Measurements from ENCODE around the gene KRT83.
"Not testable (repeated sequence)": the region's sequence is repeated elsewhere in the genome, so short reads cannot be mapped to it uniquely, and the experiment has no call there.

Gene KRT83

DNA sequence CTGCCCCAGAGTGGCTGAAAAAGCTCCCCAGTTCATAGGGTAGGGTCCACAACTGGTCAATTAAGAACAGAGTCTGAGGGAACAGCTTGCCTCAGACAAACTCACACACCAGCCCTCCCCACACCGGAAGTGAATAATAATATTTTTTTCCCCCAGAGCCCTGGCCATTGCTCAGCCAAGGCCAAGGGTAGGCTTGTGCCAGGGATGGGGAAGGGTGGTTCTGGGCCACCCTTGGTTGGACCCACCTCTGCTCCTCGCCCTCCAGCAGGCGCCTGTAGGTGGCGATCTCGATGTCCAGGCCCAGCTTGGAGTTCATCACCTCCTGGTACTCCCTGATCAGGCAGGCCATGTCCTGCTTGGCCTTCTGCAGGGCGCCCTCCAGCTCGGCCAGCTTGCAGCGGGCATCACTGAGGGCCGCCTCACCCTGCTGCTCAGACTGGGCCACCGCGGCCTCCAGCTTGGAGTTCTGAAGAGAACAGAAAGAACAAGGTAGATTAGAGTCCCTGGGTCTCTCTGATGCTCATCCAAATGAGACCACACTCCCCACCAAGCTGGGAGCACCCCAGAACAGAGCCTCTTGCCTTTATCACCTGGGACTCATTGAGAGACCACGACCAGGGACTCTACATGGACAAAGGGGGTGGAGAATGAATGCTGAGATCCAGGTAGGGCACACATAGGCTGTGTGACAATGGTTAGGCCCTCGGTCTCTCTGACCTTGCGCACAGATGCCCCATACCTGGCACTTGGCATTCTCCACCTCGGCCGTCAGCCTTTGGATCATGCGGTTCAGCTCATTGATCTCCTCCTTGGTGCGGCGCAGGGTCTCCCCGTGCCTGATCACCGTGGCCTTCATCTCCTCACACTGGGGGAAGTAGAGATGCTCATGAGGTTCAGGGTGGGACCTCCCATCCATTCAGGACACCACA lies 34.1 kb downstream of the KRT83 start:
- DNase-seq (ENCODE audit: low spot score) = not testable (repeated sequence)

DNA sequence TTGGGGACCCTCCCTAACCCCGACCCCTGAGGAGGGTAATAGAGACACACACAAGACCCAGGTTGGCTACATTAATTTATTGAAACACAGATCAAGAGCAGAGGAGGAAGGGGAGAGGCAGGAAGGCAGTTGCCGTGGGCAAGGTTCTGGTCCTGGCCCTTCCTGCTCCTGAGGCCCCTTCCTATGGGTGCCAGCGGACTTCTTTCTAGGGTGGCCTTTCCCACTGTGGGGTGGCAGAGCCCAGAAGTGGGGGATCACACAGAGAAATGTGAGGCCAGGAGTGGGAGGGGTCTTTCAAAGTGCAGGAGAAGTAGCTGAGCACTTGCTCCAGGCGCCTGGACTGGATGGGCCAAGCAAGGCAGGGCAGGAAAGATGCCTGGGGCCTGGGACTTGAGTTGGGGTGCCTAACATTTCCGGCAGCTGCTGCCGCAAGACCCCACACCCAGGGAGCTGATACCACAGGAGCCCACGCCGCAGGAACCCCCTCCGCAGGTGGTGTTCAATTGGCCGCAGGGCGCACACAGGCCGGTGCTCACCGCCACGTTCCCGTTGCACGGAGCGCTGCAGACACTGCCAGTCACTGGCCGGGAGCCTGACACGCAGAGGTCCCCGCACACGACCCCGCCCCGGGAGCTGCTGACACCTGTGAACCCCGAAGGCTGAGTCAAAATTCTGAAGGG lies 35.2 kb downstream of the KRT83 start:
- DNase-seq (ENCODE audit: low spot score) = no peak

DNA sequence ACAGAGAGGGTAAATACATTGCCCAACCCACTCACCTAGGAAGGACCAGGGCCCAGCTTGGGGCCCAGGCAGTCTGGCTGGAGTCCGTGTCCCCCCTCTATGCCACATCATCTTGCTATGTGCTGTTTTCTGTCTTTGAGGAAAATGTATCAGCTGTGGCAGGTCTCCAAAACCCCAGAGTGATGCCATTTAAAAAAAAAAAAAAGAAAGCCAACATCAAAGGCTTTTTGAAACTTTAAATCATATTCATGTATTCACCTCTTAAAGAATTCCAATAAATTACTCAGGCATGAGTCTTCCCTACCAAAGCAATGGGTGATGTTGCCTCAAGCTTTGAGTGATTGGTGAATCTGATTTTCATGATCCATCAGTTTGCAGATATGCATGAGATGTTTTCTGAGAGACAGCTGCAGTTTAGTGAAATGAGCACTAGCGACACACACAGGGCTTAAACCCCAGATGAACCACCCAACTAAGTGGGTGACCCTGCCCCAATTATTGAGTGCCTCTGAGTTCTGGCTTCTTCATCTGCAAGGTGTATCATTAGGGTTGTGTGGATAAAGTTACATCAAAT lies 35.9 kb downstream of the KRT83 start:
- no peak for DNase-seq (ENCODE audit: low spot score)

DNA sequence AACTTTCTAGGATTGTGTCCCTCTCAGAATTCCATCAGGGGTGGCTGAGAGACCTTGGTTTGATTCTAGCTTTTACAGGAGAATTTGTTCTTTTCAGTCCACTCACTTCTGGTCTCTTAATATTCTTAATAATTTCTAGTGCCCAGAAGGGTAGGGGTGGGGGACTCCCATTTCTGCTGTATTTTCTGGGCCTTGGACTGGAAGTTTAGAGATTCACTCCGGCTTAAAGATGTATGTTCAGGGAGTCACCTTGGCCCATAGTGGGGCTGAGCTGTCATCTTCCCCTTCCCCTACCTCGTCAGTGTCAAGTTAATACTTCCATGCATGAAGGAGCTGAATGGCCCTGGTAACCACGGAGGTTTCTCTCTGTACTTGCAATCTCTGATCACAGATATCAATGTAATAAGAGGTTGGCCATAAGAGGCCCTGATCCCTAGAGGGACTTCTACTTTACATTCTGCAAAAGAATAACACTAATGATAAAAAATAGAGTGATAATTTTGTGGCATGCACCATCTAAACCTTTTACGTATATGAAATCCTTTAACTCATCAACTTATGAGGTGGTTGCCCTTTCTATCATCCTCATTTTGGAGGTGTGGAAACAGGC lies 36.5 kb downstream of the KRT83 start:
- DNase-seq (ENCODE audit: low spot score) = no peak

DNA sequence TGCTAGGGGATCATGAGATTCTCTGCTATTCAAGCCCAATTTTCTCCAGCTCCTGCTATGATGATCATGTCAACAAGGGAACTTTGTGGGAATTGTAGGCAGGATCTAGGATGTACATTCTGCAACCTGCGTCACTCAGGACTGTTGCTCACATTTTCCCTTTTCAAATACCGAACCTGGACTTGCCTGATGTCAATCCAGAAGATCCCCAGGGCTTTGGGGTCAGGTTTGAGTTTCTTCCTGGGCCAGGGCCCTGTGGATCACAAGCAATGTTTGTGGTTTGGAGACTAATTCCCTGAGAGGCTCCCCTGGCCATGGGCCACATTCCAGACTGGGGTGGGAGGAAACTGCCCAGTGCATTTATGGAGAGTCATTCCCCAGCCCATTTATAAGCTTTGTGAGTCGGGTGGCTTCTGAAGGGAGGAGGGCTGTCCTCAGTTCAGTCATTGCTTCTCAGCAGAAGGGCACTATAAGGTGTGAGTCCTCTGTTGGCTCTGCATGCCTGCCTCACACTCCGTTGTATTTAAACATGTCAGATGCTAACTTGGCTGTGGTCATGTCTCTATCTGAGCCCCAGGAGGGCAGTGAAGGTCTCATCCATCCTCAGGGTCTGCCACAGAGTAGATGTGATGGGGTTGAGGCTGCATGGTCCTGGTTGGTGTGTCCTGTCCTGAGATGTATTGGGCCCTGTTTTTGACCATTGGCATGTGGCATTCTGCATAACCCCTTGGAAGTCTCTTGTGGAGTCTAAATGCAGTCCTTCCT lies 40.2 kb downstream of the KRT83 start:
- DNase-seq (ENCODE audit: low spot score) = no peak

DNA sequence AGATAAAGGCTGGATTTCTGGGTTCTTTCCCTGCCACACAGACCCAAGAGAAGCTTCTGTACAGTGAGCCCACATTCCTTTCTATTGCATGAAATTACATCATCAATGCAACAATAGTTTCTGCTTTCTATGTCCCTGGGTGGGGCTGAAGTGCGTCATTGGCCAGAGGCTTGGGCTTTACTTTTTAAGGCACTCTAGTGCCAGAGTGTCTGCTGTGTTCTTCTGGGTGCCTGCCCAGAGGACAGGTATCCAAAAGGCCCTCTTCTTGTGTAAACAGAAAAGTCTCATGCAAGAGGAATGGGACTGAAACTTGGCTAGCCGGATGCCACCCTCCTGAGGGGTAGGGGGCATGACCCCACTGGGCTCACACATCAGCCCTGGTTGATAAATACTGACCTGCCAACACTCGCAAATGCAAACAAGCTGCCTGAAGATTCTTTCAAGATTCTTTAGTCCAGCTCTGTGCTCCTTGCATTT lies 40.8 kb downstream of the KRT83 start:
- DNase-seq (ENCODE audit: low spot score) = no peak

DNA sequence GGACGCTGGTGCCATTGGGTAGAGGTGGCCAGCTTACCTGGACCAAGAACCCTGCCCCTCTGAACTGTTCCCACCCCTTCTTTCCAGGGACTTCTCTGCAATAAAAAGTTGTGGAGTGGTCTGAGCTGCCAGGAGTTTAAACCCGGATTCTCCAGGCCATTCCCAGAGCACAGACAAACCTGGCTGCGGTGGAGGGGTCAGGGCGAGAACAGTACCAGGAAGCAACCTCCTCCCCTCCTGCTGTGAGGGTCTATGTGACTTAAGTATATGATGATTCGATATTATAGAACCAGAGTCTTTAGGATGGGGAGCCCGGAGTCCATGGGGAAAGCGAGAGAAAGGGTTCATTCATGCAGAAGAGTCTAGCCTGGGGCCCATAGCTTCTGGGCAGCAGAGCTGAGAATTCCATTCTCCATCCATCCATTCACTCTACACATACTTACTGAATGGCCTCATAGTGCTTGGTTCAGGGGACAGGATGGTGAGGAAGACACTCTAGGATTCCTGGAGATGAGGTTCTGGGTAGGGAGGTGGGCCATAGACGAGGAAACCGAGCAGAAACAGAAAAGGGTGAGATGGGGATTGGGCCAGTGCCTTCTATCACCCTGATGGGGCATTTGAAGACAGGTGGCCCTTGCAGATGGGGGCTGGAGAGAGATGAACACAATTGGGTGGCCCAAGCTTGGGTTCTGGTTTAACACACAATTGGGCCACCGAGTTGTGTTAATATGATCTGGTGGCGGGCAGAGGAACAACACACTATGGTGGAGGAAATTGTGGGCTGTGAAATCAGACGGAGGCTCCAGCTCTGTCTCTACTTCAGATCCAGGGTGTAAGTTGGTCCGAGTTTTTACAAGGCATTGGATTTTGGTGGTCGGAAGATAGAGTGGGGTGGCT lies 41.5 kb downstream of the KRT83 start:
- DNase-seq (ENCODE audit: low spot score) = no peak

DNA sequence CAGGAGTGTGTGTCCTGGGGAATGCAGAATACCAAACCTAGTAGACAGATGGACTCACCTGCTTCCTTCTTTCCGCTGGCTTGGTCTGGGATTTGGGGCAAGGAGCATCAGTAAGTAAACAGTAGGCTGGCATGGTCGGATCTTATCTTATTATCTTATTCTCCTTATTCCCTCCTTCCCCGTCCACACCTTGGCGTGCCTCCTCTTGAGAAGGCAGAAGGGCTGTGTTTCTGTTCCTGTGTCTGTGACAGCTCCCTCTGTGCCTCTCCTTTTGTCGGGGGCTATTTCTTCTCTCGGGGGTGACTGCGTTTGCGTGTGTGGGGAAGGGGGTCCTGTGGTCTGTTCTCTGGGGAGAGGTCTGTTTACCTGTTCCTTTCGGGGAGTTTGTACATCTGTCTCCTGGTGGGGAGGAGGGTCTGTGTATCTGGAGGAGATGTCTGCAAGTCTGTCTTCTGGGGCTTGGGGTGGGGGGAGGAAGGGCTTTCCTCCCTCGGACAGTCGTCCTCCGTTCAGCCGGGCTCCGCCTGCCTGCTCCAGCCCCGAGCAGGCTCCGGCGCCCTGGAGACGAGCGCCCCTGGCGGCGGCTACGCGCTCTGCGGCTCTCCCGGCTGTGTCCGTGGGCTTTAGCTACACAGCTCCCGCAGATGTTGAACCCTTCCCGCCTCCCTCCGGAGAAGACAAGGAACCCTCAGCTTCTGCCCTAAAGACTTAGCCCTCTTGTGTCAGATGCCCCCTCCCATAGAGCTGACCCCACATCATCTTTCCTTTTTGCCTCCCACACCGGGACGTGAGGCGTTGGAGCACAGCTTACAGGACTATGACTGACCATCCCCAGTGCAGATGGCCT lies 42.4 kb downstream of the KRT83 start:
- DNase-seq (ENCODE audit: low spot score) = peak; percentile 59

DNA sequence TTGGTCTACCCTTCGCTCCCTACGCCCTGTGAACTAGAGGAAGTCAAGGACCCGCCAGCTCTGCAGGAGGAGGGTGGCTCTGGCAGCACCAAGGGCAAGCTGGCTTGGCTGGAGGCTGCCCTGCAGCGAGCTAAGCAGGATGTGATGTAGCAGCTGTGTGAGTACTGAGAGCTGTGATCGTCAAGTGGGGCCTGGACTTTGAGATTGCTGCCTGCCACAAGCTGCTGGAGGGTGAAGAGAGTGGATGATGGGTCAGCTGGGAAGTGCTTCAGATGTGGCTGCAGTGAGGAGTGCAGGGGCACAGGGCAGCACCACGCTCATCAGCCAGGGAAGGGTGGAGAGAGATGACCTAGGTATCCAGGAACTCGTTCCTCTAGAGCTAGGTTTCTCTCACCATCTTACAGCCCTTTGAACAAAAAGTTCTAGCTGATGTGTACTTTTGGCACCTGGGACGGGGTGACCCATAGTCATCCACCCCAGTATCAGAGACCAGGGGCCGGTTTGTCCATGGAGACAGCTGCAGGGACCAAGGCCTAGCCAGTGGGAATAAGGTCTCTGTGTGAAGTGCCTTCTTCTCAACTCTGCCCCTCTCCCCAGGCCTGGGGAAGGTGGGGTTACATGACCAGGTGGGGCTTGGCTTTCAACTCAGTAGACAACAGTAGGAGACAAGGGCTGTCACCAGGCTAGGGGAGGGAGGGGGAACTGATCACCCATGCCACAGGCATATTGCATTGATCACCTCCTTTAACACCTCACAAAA lies 43.5 kb downstream of the KRT83 start:
- no peak for DNase-seq (ENCODE audit: low spot score)

DNA sequence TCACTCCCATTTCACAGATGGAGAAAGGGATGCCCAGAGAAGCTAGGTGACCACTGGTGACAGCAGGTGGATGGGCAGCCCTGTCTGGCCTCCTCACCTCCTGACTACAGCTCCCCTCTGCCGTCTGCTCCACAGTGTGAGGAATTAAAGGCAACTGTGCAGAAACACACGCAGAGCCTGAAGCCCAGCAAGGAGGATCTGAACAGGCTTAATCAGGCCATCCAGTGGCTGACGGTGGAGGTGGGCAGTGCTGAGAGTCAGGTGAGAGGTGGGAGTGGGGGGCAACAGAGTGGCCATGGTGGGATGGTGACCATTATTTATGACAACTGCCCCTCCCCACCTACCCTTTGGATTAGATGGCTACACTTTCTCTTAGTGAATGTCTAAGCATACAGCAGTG lies 45.5 kb downstream of the KRT83 start:
- DNase-seq (ENCODE audit: low spot score) = no peak

DNA sequence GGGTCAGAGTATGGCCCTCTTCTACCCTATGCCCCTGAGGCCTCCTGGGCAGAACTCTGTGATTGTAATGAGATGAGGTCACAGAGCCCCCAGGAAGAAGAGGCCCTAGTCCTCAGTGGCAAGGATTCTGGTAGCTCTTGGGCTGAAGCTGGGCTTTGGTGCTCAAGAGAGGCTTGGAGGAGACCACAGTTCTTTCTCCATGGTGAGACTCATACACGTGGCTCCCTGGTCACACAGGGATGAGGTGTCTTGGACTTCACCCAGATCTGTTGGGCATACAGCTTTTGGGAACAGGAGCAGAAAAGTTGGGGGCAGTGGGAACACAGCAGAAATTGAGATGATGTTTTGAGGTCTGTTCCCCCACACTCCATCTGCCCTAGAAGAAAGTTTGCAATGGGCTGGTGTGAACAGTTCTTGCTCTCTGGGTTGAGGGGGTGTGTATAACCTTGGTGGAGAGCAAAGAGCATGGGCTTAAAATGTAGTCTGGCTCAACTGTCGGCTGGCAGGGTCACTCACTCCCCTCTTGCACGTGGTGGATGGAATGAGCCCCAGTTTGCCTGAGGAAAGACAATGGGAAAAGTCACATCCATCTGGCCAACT lies 46.6 kb downstream of the KRT83 start, which contains the start of gene KRT86:
TSS of gene KRT86 (plus strand) at position 125 of the 600 bp plus-strand sequence. CDS start 27,272 bp downstream, outside the sequence.
- DNase-seq (ENCODE audit: low spot score) = no peak

DNA sequence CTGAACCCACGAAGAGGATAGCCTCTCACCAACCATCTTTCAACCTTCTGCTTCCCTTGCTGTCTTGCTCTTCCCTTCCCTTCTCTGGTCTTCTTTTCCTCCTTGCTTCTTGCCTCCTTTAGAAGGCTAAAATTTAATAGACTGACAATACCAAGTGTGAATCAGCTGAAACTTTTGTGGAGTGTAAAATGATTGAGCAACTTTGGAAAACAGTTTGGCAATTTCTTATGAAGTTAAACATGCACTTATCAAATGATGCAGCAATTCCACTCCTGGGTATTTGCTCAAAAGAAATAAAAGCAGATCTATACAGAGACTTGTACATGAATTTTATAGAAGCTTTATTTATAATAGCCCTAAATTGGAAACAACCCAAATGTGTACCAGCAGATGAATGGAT lies 50.0 kb downstream of the KRT83 start:
- no peak for DNase-seq (ENCODE audit: low spot score)

DNA sequence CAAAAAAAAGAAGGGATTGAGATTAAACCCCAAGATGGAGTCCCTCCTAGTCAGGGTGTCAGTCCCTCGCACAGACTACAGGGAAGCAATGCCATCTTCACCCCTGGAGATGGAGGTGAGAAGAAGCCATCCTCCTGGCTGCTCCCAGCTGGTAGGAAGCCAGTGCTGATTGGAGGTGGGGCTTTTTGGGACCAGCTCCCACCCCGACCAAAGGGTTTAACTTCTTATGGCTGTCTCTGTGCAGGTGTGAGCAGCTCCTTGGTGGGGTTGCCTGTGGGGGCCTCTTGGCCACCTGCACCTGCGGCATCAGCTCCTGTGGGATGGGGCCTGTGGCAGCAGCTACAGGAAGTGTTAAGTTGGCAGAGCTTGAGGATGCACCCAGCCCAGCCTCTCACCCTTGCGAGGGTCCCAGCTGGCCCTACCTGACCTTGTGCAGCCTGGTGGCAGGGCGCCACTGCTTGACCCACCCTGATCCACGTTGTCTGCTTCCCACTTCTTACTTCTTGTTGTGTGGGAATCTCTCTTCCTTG lies 50.6 kb downstream of the KRT83 start:
- DNase-seq (ENCODE audit: low spot score) = no peak

DNA sequence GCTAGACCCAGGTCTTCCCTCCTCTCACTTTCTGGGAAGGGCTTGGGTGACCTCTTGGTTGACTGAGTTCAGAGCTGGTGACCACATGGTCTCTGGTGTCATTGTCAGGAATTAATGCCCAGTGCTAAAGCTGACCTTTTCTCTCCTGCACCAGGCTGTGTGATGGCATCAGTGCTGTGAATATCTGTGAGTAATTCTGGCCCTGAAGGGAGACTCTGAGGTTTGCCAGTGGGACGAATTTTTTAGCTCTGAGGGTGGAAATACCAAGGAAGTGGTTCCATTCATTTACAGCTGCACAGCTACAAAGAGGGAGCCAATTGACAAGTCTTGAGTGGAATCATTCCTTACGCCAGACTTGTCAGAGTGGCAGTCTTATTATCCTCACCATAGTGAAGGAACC lies 53.0 kb downstream of the KRT83 start:
- DNase-seq (ENCODE audit: low spot score) = no peak

DNA sequence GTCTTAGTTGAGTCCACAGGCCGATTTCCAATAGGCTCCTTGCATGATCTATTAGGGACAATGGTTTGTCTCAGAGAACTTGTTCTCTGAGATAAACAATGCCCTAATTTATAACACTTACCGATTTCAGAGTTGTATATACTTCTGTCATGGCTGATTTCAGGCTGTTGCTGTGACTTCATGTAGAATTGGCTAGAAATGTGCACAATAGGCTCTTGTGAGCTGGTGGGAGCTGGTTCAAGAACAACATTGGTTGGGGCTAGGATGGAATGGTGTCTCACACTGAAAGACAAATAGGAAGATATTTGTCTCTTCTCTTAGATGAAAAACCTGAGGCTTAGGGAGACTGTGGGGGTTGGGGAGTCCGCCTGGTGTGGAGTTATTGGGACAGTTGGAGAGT lies 53.5 kb downstream of the KRT83 start:
- no peak for DNase-seq (ENCODE audit: low spot score)

DNA sequence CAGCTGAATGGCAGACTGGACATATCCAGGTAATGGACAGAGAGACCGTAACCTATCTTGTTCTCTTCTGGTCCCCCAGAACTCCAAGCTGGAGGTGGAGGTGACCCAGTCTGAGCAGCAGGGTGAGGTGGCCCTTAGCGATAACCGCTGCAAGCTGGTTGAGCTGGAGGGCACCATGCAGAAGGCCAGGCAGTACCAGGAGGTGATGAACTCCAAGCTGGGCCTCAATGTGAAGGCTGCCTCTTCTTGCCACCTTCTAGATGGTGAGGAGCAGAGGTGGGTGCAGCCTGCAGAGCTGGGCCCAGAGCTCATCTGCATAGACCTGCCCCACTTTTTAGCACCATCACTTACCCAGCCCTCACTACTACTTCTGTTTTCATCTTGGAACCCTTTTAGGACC lies 53.9 kb downstream of the KRT83 start:
- DNase-seq (ENCODE audit: low spot score) = no peak

DNA sequence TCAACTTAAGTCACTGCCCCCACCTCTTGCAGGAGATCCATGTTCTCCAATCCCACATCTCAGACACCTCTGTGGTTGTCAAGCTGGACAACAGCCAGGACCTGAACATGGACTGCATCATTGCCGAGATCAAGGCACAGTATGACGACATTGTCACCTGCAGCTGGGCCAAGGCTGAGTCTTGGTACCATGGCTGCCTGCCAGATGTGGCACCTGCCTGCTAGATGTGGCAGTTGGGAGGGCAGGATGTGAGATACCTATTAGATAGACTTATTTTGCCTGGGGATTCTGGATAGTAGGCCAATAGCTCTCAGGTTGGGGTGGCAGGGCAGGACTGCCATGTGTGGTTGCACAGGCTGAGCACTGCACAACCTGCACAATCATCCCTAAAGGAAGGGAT lies 54.7 kb downstream of the KRT83 start:
- no peak for DNase-seq (ENCODE audit: low spot score)

DNA sequence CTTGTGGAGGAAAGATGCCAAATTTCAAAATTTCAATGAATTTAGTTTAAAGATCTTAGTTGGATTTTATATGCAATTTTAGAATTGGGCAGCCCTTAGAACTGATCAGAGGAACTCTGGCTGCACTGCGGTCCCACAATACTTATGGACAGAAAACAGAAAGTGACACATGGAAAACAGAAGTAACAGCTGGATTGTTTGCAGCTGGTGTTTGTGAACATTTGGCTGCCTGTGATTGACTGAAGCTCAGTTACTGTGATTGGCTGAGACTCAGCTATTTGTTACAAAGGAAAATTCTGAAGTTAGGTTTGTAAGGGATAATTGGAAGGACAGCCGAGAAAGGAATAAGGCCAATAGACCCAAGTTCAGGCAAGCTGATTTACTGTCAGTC lies 56.8 kb downstream of the KRT83 start:
- no peak for DNase-seq (ENCODE audit: low spot score)

All from CD4-positive, alpha-beta T cell treated with Interleukin-6 at 100 ng/mL for 8 hours (primary cell).